Activated B cell treated with CpG ODN at 0.5 μM for 24 hours (primary cell): ENCODE measurements around the gene DLEC1. TPM values are rescaled to one million over a fixed set of nuclear protein-coding genes. Genes with fewer than 3 reads are reported as not detected.
"Not testable (repeated sequence)": the region's sequence is repeated elsewhere in the genome, so short reads cannot be mapped to it uniquely, and the experiment has no call there.

Experiments
- ATAC-seq: fragments of 200-7000 bp; cut with Tn5 transposase; one replicate; pipeline ENCODE4 v1.10.0; 2021; ENCODE audit warnings: low read depth, mild to moderate bottlenecking, moderate library complexity
- CTCF ChIA-PET: fragments of 350-600 bp; sonication (Branson Sonifier 250); formaldehyde crosslinking; loops from one replicate; lab custom pipeline; 2021; ENCODE audit warnings: antibody characterized with exemption; lab: Charles Lee
- POLR2A ChIA-PET: fragments of 350-600 bp; sonication (Branson Sonifier 250); formaldehyde crosslinking; loops from one replicate; lab custom pipeline; 2021; ENCODE audit warnings: antibody characterized with exemption; lab: Charles Lee
- DNase-seq: peaks from one replicate; pipeline ENCODE4 v3.0.0; 2022
- H3K27ac Mint-ChIP-seq: one replicate; pipeline ENCODE4 v1.8.0; 2020; ENCODE audit warnings: mixed read lengths
- H3K27me3 Mint-ChIP-seq: one replicate; pipeline ENCODE4 v1.8.0; 2021; ENCODE audit warnings: mixed read lengths
- H3K36me3 Mint-ChIP-seq: one replicate; pipeline ENCODE4 v1.8.0; 2021; ENCODE audit warnings: low read depth, mixed read lengths
- H3K4me1 Mint-ChIP-seq: one replicate; pipeline ENCODE4 v1.8.0; 2021; ENCODE audit warnings: mixed read lengths
- H3K4me3 Mint-ChIP-seq: one replicate; pipeline ENCODE4 v1.8.0; 2020; ENCODE audit warnings: mild to moderate bottlenecking, mixed read lengths
- H3K9me3 Mint-ChIP-seq: one replicate; pipeline ENCODE4 v1.8.0; 2020; ENCODE audit warnings: mixed read lengths
- intact Hi-C: fragments of 100-400 bp; cut with micrococcal nuclease; formaldehyde crosslinking; loops from one replicate; pipeline ENCODE4 v1.15.1; 2024
- total RNA-seq: library from RNA; stranded (reverse); gene quantifications from 2 replicates; pipeline ENCODE4 v1.2.3, GENCODE V29; 2022
- TF ChIP-seq, protein P1 (sequence below): fragments of 200-600 bp; IDR thresholded peaks from one replicate; pipeline ENCODE4 v1.8.0; 2022; ENCODE audit warnings: antibody characterized with exemption, mild to moderate bottlenecking

Gene DLEC1
- total RNA-seq, 1 donor from 2014 or later, result 0.11 TPM

DNA sequence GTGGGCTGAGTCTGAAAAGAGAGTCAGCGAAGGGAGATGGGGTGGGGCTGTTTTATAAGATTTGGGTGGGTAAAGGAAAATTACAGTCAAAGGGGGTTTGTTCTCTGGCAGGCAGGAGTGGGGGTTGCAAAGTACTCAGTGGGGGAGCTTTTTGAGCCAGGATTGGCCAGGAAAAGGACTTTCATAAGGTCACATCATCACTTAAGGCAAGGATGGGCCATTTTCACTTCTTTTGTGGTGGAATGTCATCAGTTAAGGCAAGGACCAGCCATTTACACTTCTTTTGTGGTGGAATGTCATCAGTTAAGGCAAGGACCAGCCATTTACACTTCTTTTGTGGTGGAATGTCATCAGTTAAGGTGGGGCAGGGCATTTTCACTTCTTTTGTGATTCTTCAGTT lies 44.2 kb downstream of the DLEC1 start:
- H3K27ac Mint-ChIP-seq, result peak overlapping the region; percentile 7
- CTCF ChIA-PET, H3K4me3 Mint-ChIP-seq, H3K4me1 Mint-ChIP-seq, H3K36me3 Mint-ChIP-seq, ATAC-seq, intact Hi-C loops, DNase-seq, H3K27me3 Mint-ChIP-seq, POLR2A ChIA-PET, H3K9me3 Mint-ChIP-seq: not testable (repeated sequence)

DNA sequence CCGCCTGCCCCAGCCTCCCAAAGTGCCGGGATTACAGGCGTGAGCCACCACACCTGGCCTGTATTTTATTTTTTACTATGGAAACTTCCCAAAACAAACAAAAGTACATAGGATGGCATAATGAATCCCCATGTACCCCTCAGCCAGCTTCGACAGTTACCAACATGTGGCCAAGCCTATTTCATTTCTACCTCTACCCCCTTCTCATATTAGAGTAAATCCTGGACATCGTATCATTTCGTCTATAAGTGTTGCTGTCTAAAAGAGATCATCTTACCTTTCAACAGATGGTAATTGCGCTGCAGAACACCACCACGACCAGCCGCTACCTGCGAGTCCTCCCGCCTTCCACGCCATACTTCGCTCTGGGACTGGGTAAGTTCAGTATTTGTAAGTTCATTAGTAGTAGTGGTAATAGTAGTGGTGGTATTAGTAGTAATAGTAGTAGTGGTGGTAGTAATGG lies 44.9 kb downstream of the DLEC1 start:
- peaks cover 8% of the 10 kb centered on the region for H3K9me3 Mint-ChIP-seq
- POLR2A ChIA-PET, result no interaction called here
- no peak for DNase-seq
- H3K36me3 Mint-ChIP-seq, result no peaks in the 10 kb centered on the region
- CTCF ChIA-PET, result no interaction called here
- TF ChIP-seq, protein P1, sequence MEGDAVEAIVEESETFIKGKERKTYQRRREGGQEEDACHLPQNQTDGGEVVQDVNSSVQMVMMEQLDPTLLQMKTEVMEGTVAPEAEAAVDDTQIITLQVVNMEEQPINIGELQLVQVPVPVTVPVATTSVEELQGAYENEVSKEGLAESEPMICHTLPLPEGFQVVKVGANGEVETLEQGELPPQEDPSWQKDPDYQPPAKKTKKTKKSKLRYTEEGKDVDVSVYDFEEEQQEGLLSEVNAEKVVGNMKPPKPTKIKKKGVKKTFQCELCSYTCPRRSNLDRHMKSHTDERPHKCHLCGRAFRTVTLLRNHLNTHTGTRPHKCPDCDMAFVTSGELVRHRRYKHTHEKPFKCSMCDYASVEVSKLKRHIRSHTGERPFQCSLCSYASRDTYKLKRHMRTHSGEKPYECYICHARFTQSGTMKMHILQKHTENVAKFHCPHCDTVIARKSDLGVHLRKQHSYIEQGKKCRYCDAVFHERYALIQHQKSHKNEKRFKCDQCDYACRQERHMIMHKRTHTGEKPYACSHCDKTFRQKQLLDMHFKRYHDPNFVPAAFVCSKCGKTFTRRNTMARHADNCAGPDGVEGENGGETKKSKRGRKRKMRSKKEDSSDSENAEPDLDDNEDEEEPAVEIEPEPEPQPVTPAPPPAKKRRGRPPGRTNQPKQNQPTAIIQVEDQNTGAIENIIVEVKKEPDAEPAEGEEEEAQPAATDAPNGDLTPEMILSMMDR, result no peak
- H3K27ac Mint-ChIP-seq, result peak overlapping the region; percentile 10
- H3K4me3 Mint-ChIP-seq, result no peak overlapping the region
- H3K4me1 Mint-ChIP-seq, result no peaks in the 10 kb centered on the region
- no peaks in the 10 kb centered on the region for H3K27me3 Mint-ChIP-seq
- intact Hi-C loops, result no loop called here
- no peak for ATAC-seq

DNA sequence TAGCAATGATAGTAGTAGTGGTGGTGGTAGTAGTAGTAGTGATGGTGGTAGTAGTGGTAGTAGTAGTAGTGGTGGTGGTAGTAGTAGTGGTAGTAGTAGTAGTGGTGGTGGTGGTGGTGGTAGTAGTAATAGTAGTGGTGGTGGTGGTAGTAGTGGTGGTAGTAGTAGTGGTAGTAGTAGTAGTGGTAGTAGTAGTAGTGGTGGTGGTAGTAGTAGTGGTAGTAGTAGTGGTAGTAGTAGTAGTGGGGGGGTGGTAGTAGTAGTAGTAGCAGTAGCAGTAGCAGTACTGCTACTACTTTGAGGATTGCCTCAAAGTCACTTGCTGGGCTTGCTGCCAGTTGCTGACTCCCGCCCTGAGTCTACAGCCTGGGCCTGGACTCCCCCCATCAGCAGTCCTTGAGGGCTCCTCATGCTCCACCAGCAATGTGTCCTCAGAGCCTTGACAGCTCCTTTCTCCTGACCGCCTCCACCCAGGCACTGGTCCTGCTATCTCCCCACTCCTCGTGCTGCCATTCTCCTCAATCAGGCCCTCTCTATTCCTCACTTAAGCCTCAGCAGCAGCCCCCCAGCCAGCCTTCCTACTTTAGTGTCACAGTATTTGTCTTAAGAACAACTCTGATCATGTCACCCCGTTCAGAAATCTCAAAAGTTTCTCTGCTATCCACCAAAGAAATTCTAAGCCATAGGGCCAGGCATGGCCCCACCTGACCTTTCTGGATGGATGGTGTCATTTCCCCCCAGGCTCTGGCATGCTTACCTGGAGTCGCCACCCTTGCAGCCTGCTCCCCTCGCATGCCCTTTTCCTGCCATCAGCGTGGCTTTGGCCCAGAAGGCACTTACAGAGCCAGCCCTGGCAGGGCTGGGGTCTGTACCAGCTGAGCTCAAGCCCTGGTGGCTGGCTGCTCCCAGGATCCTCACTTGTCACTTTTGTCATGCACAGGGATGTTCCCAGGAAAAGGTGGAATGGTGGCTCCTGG lies 45.6 kb downstream of the DLEC1 start:
- TF ChIP-seq, protein P1, result no peak
- DNase-seq (peak; percentile 21), ATAC-seq (peak; percentile 64)
- no peaks in the 10 kb centered on the region for H3K4me1 Mint-ChIP-seq
- intact Hi-C loops, result no loop called here
- CTCF ChIA-PET, result no interaction called here
- H3K27me3 Mint-ChIP-seq, result no peaks in the 10 kb centered on the region
- H3K27ac Mint-ChIP-seq, result peak overlapping the region; percentile 55
- H3K9me3 Mint-ChIP-seq, result peaks cover 8% of the 10 kb centered on the region
- POLR2A ChIA-PET, result interaction anchor here (1.2 kb wide), 1 partner anchor 53 kb away, joined by 3 read pairs; the partner anchor contains the start of gene ACAA1
- no peak overlapping the region for H3K4me3 Mint-ChIP-seq
- H3K36me3 Mint-ChIP-seq, result no peaks in the 10 kb centered on the region

DNA sequence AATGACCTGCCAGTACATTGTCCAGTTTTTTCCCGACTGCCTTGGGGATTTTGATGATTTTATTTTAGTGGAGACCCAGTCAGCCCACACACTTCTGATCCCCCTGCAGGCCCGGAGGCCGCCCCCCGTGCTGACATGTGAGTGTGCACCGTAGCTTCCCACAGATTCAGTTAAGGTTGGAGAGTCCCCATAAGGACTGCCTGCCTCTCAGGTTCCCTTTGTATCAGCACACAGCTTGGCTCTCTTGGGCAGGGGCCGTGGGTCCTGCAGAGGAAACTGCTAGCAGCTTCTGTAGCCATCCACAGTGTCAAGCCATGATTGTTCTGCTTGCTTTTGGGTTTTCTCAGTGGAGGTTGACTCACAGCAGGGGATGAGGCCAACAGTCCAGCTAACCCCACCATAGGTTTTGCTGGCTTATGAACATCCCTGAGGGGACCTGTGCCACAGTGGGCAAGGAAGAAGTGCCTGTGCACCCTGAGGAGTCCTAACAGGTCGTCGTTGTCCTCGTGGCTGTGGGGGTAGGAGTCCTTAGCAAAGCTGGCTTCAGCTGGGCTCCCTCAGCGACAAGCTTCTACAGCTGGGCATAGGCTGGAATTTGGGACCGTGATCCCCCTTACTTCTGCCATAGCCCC lies 46.4 kb downstream of the DLEC1 start:
- DNase-seq, result no peak
- CTCF ChIA-PET, result no interaction called here
- Mint-ChIP-seq H3K9me3 (peaks cover 8% of the 10 kb centered on the region), H3K36me3 (no peaks in the 10 kb centered on the region), H3K4me3 (no peak overlapping the region), H3K27me3 (no peaks in the 10 kb centered on the region), H3K27ac (no peak overlapping the region), H3K4me1 (no peaks in the 10 kb centered on the region)
- TF ChIP-seq, protein P1, result no peak
- intact Hi-C loops, result no loop called here
- POLR2A ChIA-PET, result interaction anchor here (1.2 kb wide), 1 partner anchor 52 kb away, joined by 3 read pairs; the partner anchor contains the start of gene ACAA1
- ATAC-seq, result no peak

DNA sequence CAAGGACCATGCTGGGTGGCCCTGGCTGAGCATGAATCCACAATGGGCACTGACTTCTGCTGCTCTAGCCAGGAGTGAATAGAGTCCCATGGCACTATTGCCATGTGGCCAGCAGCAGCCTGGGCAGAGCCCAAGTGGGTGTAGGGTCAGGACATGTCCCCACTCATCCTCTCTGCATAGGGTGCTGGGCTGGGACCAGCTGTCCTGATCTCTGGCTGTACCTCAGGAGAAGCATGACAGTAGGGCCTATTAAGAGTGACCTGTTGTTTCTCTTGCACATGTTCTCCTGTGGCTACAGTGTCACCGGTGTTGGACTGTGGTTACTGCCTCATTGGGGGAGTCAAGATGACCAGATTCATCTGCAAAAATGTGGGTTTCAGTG lies 46.9 kb downstream of the DLEC1 start:
- no peak for ATAC-seq
- CTCF ChIA-PET, result no interaction called here
- H3K4me3 Mint-ChIP-seq, result no peak overlapping the region
- no peaks in the 10 kb centered on the region for H3K4me1 Mint-ChIP-seq
- POLR2A ChIA-PET, result interaction anchor here (1.2 kb wide), 1 partner anchor 51 kb away, joined by 3 read pairs; the partner anchor contains the start of gene ACAA1
- intact Hi-C loops, result no loop called here
- no peak for DNase-seq
- TF ChIP-seq, protein P1, result no peak
- no peaks in the 10 kb centered on the region for H3K36me3 Mint-ChIP-seq
- H3K9me3 Mint-ChIP-seq, result peaks cover 8% of the 10 kb centered on the region
- H3K27me3 Mint-ChIP-seq, result no peaks in the 10 kb centered on the region
- H3K27ac Mint-ChIP-seq, result no peak overlapping the region
